ENCODE results near the gene SPATA19. TPM values are rescaled to one million over a fixed set of nuclear protein-coding genes. Genes with fewer than 3 reads are reported as not detected.

Gene SPATA19
- total RNA-seq, 1 experiment from 2014 or later = not detected

DNA sequence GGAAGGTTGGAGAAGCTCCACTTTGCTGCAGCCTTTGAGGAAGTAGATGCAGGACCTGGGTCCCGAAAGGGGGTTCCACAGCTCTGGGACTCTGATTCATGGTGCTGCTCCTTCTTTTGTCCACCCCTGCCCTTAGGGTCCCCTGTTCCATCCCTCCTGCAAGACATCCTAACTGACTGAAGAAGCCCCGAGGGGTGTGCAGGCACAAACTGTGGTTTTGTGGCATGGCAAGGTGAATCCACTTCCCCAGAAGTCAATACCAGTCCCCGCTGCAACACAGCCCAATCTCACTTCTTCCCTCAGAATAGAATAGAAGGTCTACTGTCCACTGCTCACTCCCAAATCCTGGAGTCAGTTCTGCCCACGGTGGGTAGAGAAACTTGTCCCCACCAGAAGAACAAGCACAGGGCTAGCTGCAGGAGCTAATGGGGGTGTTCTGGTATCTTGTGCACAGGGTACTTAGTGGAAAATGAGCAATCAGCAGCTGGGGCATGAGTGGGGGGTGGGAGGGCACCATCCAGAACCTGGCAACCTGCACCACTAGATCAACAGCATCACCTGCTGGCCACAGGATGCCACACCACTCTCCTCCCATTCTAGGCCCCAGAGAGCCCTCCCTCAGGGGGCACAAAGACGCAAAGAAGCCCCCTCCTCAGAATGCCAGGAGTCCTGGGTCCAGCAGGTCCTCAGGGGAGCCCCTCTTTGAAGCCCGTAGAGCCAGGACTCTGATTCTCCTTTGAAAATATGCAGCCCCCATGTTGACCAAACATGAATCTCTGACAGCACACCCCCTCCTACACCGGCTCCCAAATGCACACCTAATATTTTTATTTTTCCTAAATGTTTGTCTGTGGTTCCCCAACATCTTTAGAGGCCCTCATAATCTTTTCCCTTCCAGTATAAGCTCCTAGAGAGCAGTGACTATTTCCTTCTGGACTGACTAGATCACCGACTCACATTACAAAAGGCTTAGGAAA, 14.1 kb downstream of the SPATA19 start:
- H3K4me3 ChIP-seq = no peak overlapping the region
- H3K79me2 ChIP-seq (ENCODE audit: low read depth) = no peaks in the 10 kb centered on the region
- no peaks in the 10 kb centered on the region for H3K36me3 ChIP-seq (ENCODE audit: low read depth)
- no peaks in the 10 kb centered on the region for H3K27me3 ChIP-seq (ENCODE audit: insufficient read depth, low read depth)
- ChIA-PET POLR2A (ENCODE audit: unreplicated experiment) (no interaction called here), CTCF (no interaction called here)
- no peak overlapping the region for H3K4me2 ChIP-seq
- no peaks in the 10 kb centered on the region for H4K20me1 ChIP-seq (ENCODE audit: insufficient read depth)
- no peak overlapping the region for H3K27ac ChIP-seq
- H3F3A ChIP-seq (ENCODE audit: insufficient read depth, low read depth) = no peaks in the 10 kb centered on the region
- no peak overlapping the region for H2AFZ ChIP-seq
- no peak for DNase-seq
- TF ChIP-seq CTCF (conservative IDR thresholded peaks at IDR 0.05) (no peak; the same call in 1 of the 2 replicates), EZH2 (IDR thresholded peaks at IDR 0.05; ENCODE audit: low read depth) (no peak)
- no peaks in the 10 kb centered on the region for H3K9me3 ChIP-seq (ENCODE audit: insufficient read depth, low read depth)
- no peaks in the 10 kb centered on the region for H3K4me1 ChIP-seq (replicated peaks; ENCODE audit: insufficient read depth)
- intact Hi-C loops (cut with micrococcal nuclease; ENCODE audit: unreplicated experiment) = no loop called here
- no TSS peak for BruUV-seq (replicated peaks)
- H3K9me2 ChIP-seq (ENCODE audit: insufficient read depth) = no peaks in the 10 kb centered on the region

DNA sequence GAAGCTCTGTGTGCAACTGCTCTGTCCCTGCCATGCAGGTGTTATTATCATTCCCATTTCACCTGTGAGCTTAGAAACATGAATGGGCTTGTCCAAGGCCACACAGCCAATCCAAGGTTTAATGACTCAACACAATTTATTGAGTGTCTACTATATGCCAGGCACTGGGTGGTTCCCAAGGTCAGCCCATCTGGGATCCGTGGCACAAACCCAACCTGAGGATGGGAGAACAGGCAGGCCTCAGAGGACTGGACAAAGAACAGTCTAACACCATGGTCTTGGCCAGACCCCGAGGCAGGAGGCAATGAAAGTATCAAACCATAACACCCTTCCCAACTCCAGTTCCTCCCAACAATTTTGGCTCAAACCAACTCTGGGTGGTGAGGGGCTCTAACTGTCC, 15.7 kb downstream of the SPATA19 start:
- no peak overlapping the region for H3K4me3 ChIP-seq
- H3K4me1 ChIP-seq (replicated peaks; ENCODE audit: insufficient read depth) = no peaks in the 10 kb centered on the region
- H3K27ac ChIP-seq = no peak overlapping the region
- no peak for DNase-seq
- no peaks in the 10 kb centered on the region for H3K9me3 ChIP-seq (ENCODE audit: insufficient read depth, low read depth)
- POLR2A ChIA-PET (ENCODE audit: unreplicated experiment) = no interaction called here
- H3K4me2 ChIP-seq = no peak overlapping the region
- H3F3A ChIP-seq (ENCODE audit: insufficient read depth, low read depth) = no peaks in the 10 kb centered on the region
- no peaks in the 10 kb centered on the region for H3K36me3 ChIP-seq (ENCODE audit: low read depth)
- H3K27me3 ChIP-seq (ENCODE audit: insufficient read depth, low read depth) = peaks cover 16% of the 10 kb centered on the region; the same call in 1 of the 2 replicates
- no TSS peak for BruUV-seq (replicated peaks)
- H4K20me1 ChIP-seq (ENCODE audit: insufficient read depth) = no peaks in the 10 kb centered on the region
- H2AFZ ChIP-seq = no peak overlapping the region
- no peak for TF ChIP-seq EZH2 (IDR thresholded peaks at IDR 0.05; ENCODE audit: low read depth)
- TF ChIP-seq CTCF (conservative IDR thresholded peaks at IDR 0.05) = no peak
- CTCF ChIA-PET = no interaction called here
- intact Hi-C loops (cut with micrococcal nuclease; ENCODE audit: unreplicated experiment) = no loop called here
- H3K79me2 ChIP-seq (ENCODE audit: low read depth) = no peaks in the 10 kb centered on the region
- no peaks in the 10 kb centered on the region for H3K9me2 ChIP-seq (ENCODE audit: insufficient read depth)

DNA sequence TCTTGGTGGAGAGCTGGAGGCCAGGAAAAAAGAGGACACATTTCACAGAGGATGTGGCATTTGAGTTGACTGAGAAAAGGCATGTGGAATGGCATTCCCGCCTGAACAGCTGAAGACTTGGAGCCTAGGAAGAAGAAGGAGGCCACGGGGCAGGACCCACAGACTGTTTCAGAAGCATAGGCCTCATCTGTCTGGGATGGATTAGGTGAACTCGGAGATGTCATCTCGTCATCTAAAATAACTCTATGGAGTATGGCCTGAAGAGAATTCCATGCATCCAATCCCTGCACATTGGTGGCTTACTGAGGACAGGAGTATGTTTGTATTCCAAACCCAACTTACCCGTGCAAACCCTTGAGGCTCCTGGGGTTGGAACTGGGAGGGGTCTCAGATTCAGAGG, 16.4 kb downstream of the SPATA19 start:
- H3K27ac ChIP-seq = no peak overlapping the region
- H2AFZ ChIP-seq = no peak overlapping the region
- intact Hi-C loops (cut with micrococcal nuclease; ENCODE audit: unreplicated experiment) = no loop called here
- ChIA-PET CTCF (no interaction called here), POLR2A (ENCODE audit: unreplicated experiment) (no interaction called here)
- no peaks in the 10 kb centered on the region for H3K9me3 ChIP-seq (ENCODE audit: insufficient read depth, low read depth)
- H3F3A ChIP-seq (ENCODE audit: insufficient read depth, low read depth) = no peaks in the 10 kb centered on the region
- H3K9me2 ChIP-seq (ENCODE audit: insufficient read depth) = no peaks in the 10 kb centered on the region
- H4K20me1 ChIP-seq (ENCODE audit: insufficient read depth) = no peaks in the 10 kb centered on the region
- H3K4me1 ChIP-seq (replicated peaks; ENCODE audit: insufficient read depth) = no peaks in the 10 kb centered on the region
- no peaks in the 10 kb centered on the region for H3K79me2 ChIP-seq (ENCODE audit: low read depth)
- TF ChIP-seq CTCF (conservative IDR thresholded peaks at IDR 0.05) (no peak), EZH2 (IDR thresholded peaks at IDR 0.05; ENCODE audit: low read depth) (no peak)
- no peak overlapping the region for H3K4me2 ChIP-seq
- H3K36me3 ChIP-seq (ENCODE audit: low read depth) = no peaks in the 10 kb centered on the region
- no peak for DNase-seq
- no TSS peak for BruUV-seq (replicated peaks)
- peaks cover 21% of the 10 kb centered on the region; the same call in 1 of the 2 replicates for H3K27me3 ChIP-seq (ENCODE audit: insufficient read depth, low read depth)
- no peak overlapping the region for H3K4me3 ChIP-seq
